AG08396 (cell line): ENCODE results near the gene SEC22A.
A peak's percentile ranks its signal among the peaks of the same experiment; 100 is the strongest.

Experiments
- DNase-seq: peaks from one replicate; pipeline ENCODE4 v3.0.0; 2012; ENCODE audit warnings: low spot score, mixed read lengths

SEC22A gene

GRCh38 chr3:123201557-123202427 lies at the start of gene SEC22A:
Gene SEC22A, plus strand, starts transcription at chr3:123201943. Its CDS starts 7,275 bp downstream, at chr3:123209218.
- DNase-seq = peak; percentile 94

DNA sequence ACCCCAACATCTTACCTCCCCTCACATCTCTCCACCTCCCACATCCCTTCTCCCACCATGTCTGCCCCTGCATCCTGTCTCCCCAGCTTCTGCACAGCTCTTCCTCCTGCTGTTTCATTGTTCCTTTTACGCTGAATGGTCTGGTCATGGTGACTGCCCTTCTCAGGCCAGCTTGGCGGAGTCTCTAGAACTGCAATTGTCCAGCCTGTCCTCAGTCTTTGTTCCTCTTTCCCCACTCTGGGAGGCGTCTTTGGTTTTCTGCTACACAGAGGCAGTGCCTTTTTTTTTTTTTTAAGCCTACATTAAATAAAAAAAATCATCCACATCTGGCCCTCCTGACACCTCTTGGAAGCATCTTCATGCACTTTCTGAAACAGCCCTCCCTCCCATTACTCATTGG lies 49.1 kb upstream of the SEC22A start:
- DNase-seq = no peak

DNA sequence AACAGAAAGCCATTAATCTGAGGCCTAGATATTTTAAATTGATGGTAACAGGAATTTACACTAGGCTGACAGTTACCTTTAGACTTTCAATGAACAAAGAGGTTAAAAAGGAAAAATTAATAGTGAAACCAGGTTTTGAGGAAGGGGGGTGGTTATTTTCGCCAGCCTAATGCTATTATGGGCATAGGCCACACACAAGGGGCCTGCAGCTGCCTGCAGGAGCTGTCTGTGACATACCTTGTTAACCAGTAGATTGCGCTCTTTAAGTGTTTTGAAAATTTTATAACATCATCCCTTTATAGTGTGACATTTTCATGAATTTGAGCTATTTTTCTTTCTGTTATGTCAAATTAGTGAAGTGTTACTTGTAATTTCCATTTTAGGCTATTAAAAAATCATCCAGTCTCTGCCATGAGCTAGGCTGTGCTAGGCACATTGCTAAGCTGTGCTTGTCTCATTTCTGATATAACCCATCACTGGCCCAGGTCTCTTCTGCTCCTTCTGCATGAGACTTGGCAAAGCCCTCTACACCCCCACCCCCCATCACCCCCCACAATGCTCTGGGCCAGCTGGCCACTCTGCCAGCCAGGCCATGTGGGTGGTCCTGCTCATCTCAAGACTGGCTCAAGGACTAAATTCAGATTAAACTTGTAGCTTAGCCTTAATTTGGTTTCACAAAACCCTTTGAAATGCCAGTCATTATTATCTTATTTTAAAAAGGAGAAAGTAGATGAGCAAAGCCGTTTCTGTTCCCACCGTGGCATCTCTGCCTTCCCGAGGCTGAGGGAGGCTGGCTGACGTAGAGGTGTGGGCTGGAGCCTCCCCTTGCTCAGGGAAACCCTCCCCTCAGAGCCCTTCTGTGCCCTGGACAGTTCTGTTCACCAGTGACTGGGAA lies 48.4 kb upstream of the SEC22A start:
- no peak for DNase-seq

DNA sequence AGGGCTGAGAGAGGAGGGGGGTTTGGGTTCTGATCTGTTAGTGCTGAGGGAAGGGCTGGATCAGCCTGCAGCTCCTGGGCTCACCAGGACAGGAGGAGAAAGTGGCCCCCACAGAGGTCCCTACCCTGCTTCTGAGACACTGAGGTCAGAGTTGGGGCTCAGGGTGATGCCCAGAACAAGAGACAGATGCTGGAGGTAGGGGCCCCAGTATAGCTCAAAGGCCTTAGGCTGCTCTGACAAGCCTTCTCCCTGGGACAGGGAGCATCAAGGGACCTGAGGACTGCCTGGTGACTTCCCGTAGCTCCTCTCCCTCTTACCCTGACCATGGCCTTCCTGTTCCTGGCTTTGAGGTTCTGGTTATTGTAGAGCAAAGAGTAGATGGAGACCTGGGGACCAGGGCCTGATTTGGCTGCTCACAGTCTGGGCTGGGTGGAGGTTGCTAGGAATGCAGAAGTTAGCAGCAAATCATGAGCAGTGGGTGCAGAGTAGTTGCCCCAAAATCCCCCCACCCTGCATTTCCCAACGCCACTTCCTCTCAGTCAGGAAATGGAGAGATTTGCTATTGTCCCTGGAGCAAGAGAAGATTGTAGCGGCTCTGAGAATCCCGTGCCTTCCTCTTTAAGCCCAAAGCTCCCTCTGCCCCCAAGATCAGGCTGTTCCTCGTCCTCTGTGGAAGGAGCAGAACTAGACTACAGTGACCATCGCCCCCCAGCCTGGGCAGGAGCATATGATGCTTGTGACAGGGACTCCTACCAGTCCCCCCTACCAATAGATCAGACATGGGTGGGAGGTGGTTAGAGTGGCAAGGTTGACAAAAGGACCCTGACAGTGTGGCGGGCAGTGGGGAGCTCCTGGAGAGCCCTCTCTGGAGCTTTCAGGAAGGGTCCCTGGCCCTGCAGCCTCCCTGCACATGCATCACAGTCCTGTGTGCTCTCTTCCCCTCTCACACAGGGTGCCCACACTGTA lies 47.4 kb upstream of the SEC22A start:
- DNase-seq = no peak

DNA sequence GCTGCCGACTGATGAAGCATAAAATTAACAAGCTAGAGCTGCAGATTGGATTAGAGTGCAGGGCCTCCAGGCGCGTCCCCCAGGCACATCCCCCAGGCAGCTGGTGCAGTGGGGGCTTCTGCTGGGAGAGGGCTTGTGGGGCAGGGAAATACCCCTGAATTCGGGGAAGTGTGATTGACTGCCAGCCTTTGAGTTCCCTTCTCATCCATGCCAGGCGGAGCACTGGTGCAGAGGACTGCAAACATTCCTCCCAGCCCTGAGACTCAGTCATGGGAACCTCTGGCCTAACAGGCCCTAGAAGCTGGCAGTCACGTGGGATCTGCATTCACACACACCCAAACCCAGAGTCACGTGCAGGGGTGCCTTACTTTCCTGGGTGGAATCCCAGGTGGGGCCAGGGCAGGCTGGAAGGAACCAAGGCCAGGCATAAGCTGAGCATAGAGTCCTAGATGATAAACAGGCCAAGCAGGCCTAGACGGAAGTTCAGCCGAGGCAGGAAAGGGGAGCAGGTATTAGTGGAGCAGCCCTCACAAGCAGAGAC lies 46.2 kb upstream of the SEC22A start:
- DNase-seq = no peak

DNA sequence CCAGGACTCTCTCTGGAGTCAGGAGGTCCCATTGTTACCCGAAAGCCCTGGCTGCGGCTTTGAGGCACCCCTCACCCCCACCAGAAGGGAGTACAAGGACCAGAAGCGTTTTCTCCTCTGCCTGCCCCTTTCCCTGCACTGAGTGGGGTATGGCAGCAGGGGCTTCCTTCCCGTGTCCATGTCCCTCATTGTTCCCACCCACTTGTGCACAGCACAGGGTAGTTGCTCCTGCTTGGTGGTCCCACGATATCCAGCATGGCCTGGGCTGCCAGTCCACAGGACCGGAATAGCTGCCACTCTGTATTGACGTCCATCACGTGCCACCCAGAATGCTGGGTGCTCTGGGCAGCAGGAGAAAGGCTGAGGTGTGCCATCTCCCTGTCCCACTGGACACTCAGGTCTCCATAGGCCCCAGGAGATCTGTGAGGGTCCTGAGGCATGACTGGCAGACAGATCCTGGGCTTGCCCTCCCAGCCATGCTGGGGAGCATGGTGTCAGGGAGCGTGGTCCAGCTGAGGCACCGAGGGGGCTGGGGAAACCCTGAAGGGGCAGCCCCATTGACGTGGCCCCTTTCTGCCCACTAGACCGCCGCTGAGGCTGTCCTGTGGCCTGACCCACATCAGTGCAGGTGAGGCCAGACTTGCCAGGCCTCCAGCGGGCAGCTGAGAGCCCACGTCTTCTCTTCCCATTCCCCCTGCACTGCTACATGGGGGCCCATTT lies 45.3 kb upstream of the SEC22A start:
- DNase-seq = no peak

- no peak for DNase-seq
These were observed 44.5 kb upstream of the SEC22A start for GRCh38 chr3:123157209-123157597.

DNA sequence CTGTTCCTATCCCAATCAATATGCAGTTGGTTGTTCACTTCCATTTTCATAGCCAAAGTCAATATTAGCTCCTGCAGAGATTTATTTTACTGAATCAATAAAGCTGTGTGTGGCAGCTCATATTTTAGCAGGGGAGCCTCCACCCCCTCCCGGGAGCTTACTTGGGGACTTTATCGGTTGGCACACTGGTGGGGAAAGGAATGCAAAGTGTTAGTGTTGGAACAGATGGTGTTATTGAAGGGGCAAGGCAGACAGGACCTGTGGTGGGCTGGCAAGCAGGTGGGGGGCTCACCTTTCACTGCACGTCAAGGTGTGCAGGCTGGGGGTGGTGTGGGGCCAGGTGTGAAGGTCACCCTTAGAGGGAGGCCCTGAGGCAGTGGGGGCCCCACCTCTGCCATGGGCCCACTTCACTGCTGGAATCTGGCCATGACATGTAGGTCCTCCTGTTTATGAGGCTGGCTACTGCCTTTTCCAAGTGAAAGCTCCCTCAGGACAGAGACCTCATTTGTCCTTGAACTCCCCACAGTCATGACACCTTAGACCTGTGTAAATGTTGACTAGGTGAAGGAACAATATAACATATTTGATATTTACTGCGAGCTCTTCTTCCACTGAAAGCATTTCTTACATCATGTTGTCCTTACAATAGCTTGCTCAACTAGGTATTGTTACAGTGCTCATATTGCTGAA lies 44.0 kb upstream of the SEC22A start:
- DNase-seq = no peak

- DNase-seq = no peak
These were observed 43.4 kb upstream of the SEC22A start for GRCh38 chr3:123158330-123158729.

DNA sequence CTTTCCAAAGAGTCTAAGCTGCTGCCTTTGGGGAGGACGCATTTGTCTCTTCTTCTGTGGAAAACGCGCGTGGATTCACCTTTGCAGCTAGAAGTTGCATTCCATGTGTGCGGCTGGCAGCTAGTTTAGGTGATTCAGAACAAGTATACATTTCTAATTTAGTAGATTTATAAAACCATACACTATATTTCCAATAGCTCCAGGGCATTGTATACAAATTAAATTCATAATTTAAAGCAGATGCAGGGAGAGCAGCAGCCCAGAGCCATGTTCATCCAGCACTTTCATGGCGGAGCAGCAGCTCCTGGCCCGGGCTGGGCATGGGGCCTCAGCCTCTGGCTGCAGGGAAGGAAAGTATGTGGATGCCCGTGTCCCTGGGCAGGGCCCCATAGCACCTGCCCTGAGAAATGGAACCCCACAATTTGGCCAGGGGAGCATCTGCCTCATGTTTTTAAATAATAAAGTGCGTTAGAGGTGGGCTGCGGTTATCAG lies 42.8 kb upstream of the SEC22A start:
- no peak for DNase-seq

- DNase-seq = peak; percentile 72
These were observed 41.7 kb upstream of the SEC22A start for GRCh38 chr3:123159926-123160635.

DNA sequence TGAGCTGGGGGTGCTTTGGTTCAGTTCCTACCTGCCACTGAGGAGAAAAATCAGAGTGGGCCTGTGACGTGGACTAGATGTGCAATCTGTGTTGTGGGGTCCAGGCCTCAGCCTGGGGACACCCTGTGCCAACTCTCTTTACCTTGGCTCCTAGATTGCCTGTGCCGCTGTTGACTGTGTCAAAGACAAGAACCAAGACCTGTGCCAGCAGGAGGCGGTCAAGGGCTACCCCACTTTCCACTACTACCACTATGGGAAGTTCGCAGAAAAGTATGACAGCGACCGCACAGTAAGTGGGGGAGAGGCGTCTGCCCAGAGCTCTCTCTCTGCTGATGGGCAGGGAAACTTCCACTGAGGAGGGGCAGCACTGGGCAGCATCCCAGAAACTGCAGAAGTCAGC lies 40.6 kb upstream of the SEC22A start:
- no peak for DNase-seq

DNA sequence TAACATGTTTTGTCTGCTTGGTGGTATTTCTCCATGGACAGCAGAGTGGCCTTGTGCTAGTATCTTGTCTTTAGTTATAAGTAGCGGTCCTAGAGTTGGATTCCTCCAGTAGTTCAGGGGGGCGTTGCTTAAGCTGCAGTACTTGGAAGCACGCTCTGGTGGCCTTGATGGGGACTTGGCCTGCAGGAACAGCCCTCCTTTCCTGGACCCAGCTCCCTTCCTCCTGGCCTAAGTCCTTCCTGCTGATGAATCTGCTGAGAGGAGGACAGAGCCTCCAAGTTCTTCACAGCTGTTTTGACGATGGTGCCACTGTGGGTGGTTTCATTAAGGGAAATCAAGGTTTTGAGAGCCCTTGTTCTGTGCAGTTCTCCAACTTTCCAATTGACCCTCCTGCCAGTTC lies 38.6 kb upstream of the SEC22A start:
- no peak for DNase-seq

GRCh38 chr3:123165163-123165562 lies 36.6 kb upstream of the SEC22A start:
- DNase-seq = no peak

- no peak for DNase-seq
These were observed 34.1 kb upstream of the SEC22A start for GRCh38 chr3:123167686-123168085.

DNA sequence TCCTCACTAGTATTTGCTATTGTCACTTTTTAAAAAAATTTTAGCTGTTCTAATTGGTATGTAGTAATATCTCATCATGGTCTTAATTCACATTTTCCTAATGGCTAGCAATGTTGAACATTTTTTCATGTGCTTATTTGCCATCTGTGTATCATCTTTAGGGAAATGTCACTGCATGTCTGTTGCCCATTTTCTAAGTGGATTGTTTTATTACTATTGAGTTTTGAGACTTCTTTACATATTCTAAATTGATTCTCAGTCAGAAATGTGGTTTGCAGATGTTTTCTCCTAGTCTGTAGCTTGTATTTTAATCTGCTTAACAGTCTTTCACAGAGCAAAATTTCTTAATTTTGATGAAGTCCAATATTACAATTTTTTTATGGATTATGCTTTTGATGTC lies 33.6 kb upstream of the SEC22A start:
- no peak for DNase-seq

- DNase-seq = no peak
These were observed 33.1 kb upstream of the SEC22A start for GRCh38 chr3:123168605-123169004.

DNA sequence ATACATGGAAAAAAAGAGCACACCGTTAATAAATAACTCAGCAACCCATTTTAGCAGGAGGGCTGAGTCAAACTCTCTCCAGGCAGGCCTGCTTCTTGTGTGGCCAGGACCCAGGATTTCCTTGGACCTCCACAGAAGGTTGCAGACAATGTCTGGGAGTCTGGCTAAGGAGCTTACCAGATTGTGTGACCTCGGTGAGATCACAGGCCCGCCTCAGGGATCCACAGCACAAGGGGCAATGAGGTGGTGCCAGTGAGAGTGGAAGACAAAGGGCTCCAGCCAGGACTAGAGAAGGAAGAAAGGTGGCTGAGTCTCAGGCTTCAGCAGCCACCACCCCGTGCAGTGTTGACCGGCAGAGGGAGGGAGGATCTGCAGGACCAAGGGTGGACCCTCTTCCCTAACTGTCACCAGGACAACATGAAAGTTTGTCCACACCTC lies 32.2 kb upstream of the SEC22A start:
- DNase-seq = no peak

DNA sequence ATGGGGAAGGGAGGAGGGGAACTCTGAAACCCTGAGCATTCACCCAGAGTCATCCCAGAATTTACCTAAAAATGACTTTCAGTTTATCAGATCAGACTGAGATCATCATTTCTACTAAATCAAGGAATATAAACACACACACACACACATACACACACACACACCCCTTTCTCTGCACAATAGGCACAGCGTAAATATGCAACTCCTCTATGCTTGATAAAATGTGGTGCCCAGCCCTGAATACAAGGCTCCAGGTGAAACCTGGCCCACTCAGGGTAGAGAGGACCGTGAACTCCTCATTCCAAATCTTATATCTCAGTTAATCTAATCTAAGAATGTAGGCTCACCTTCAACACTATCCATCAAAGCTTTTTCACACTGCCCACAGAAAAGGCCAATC lies 31.8 kb upstream of the SEC22A start:
- no peak for DNase-seq
